ENCODE data around the gene BRINP2.

Gene BRINP2

GRCh38 chr1:177329871-177330270 lies 159.1 kb downstream of the BRINP2 start:
- no peak for DNase-seq

All from CD4-positive, alpha-beta T cell treated with Interleukin-21 for 1 hour (primary cell).